ENCODE measurements around the gene PSMB5.

- no peak for TF ChIP-seq POLR2A (IDR thresholded peaks at IDR 0.05)
- TF ChIP-seq, protein P1, sequence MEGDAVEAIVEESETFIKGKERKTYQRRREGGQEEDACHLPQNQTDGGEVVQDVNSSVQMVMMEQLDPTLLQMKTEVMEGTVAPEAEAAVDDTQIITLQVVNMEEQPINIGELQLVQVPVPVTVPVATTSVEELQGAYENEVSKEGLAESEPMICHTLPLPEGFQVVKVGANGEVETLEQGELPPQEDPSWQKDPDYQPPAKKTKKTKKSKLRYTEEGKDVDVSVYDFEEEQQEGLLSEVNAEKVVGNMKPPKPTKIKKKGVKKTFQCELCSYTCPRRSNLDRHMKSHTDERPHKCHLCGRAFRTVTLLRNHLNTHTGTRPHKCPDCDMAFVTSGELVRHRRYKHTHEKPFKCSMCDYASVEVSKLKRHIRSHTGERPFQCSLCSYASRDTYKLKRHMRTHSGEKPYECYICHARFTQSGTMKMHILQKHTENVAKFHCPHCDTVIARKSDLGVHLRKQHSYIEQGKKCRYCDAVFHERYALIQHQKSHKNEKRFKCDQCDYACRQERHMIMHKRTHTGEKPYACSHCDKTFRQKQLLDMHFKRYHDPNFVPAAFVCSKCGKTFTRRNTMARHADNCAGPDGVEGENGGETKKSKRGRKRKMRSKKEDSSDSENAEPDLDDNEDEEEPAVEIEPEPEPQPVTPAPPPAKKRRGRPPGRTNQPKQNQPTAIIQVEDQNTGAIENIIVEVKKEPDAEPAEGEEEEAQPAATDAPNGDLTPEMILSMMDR (IDR thresholded peaks at IDR 0.05 in 4 of 5, conservative IDR thresholded peaks at IDR 0.05 in 1 of 5), result no peak
These were observed 17.6 kb downstream of the PSMB5 start for GRCh38 chr14:23017091-23017490.

All from gastrocnemius medialis (tissue), 4 donors.